Astrocyte of the cerebellum (primary cell): ENCODE data around the gene SREBF1.
A peak's percentile ranks its signal among the peaks of the same experiment; 100 is the strongest.

Experiments used
- DNase-seq: peaks from one replicate; pipeline ENCODE4 v3.0.0-alpha.2; 2011; ENCODE audit warnings: low read depth
- H3K4me3 ChIP-seq: 2 replicates; pipeline ENCODE4 v1.5.1; 2011; ENCODE audit warnings: mild to moderate bottlenecking, low read depth, low read length, moderate library complexity
- CTCF ChIP-seq: IDR thresholded peaks from 2 replicates; pipeline ENCODE4 v1.5.1; 2012; ENCODE audit warnings: low read length, low read depth, moderate library complexity, mild to moderate bottlenecking; ENCODE audit errors: missing control alignments
- in situ Hi-C: cut with HindIII; loops from 2 replicates; pipeline ENCODE4 v1.10.0; 2017; ENCODE audit warnings: low sequenced_read_pairs

SREBF1 gene

GRCh38 chr17:17774009-17774881 lies 62.5 kb downstream of the SREBF1 start:
- no peak for DNase-seq
- H3K4me3 ChIP-seq = no peak overlapping the region
- in situ Hi-C loops = no loop called here
- peak; percentile 50 for TF ChIP-seq CTCF

- no peak overlapping the region for H3K4me3 ChIP-seq
- no peak for TF ChIP-seq CTCF
- DNase-seq = no peak
- in situ Hi-C loops = no loop called here
These were observed 64.6 kb downstream of the SREBF1 start for GRCh38 chr17:17772231-17772630.

- no peak overlapping the region for H3K4me3 ChIP-seq
- in situ Hi-C loops = no loop called here
- TF ChIP-seq CTCF = no peak
- DNase-seq = no peak
These were observed 65.1 kb downstream of the SREBF1 start for GRCh38 chr17:17771498-17772201.

- no peak for DNase-seq
- no peak overlapping the region for H3K4me3 ChIP-seq
- TF ChIP-seq CTCF = no peak
- in situ Hi-C loops = no loop called here
These were observed 66.1 kb downstream of the SREBF1 start for GRCh38 chr17:17770632-17771044.

GRCh38 chr17:17769869-17770631 lies 66.7 kb downstream of the SREBF1 start:
- no peak overlapping the region for H3K4me3 ChIP-seq
- in situ Hi-C loops = loop anchor here (5.0 kb wide), 1 partner anchor 78 kb away; no protein-coding TSS in a partner anchor
- DNase-seq = no peak
- no peak for TF ChIP-seq CTCF

GRCh38 chr17:17768424-17769088 lies 68.2 kb downstream of the SREBF1 start:
- in situ Hi-C loops = loop anchor here (5.0 kb wide), 1 partner anchor 76 kb away; no protein-coding TSS in a partner anchor
- DNase-seq = no peak
- TF ChIP-seq CTCF = no peak
- no peak overlapping the region for H3K4me3 ChIP-seq
